T follicular helper cell (primary cell): ENCODE data around the gene CCL5.

ENCODE experiments used
- DNase-seq: peaks from one replicate; pipeline ENCODE4 v3.0.0-alpha.2; 2020; ENCODE audit warnings: low read depth

Gene CCL5

GRCh38 chr17:35867574-35867973, 12.6 kb downstream of the CCL5 start:
- no peak for DNase-seq

GRCh38 chr17:35866341-35866950, 13.7 kb downstream of the CCL5 start:
- no peak for DNase-seq

- no peak for DNase-seq
These were observed 14.5 kb downstream of the CCL5 start for GRCh38 chr17:35865412-35866340.

GRCh38 chr17:35864853-35865252, 15.3 kb downstream of the CCL5 start:
- DNase-seq = no peak

GRCh38 chr17:35856603-35857002, 23.6 kb downstream of the CCL5 start:
- no peak for DNase-seq

GRCh38 chr17:35855965-35856364, 24.2 kb downstream of the CCL5 start:
- DNase-seq = no peak

GRCh38 chr17:35849469-35850348, 30.5 kb downstream of the CCL5 start:
- DNase-seq = peak; percentile 24

- no peak for DNase-seq
These were observed 32.4 kb downstream of the CCL5 start for GRCh38 chr17:35847633-35848373.

- no peak for DNase-seq
These were observed 33.2 kb downstream of the CCL5 start for GRCh38 chr17:35847006-35847405.

- no peak for DNase-seq
These were observed 33.9 kb downstream of the CCL5 start for GRCh38 chr17:35846055-35846809.

GRCh38 chr17:35844547-35844946, 35.6 kb downstream of the CCL5 start:
- no peak for DNase-seq

GRCh38 chr17:35843698-35844097, 36.5 kb downstream of the CCL5 start:
- no peak for DNase-seq

GRCh38 chr17:35842239-35842638, 37.9 kb downstream of the CCL5 start:
- DNase-seq = no peak

GRCh38 chr17:35841505-35841904, 38.7 kb downstream of the CCL5 start:
- no peak for DNase-seq

- no peak for DNase-seq
These were observed 39.1 kb downstream of the CCL5 start for GRCh38 chr17:35841101-35841500.

GRCh38 chr17:35825206-35825605, 55.0 kb downstream of the CCL5 start:
- DNase-seq = no peak
